Measurements from ENCODE around the gene BCL11B. TPM values are rescaled to one million over a fixed set of nuclear protein-coding genes. Genes with fewer than 3 reads are reported as not detected.

Gene BCL11B
- total RNA-seq, 1 donor from 2014 or later: under 0.01 TPM

DNA sequence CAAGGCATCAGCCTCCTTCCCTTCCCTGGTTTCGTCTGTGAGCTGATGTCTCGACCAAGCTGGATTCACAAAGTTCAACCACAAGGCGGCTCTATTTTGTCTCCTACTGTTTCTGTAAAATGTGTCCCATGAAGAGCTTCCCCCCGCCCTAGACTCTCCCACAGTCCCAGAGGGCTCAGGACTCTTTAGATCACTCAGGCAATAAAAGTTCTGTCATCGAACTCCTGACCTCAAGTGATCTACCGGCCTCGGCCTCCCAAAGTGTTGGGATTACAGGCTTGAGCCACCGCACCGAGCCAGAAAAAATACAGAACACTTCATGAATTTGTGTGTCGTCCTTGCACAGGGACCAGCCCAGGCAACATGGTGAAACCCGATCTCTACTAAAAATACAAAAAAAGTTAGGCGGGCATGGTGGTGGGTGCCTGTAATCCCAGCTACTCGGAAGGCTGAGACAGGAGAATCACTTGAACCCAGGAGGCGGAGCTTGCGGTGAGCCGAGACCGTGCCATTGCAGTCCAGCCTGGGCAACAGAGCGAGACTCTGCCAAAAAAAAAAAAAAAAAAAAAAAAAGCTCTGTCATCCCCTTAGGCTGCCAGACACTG lies 149.4 kb downstream of the BCL11B start:
- no peak for DNase-seq (ENCODE audit: low read depth in 2 of 2)

DNA sequence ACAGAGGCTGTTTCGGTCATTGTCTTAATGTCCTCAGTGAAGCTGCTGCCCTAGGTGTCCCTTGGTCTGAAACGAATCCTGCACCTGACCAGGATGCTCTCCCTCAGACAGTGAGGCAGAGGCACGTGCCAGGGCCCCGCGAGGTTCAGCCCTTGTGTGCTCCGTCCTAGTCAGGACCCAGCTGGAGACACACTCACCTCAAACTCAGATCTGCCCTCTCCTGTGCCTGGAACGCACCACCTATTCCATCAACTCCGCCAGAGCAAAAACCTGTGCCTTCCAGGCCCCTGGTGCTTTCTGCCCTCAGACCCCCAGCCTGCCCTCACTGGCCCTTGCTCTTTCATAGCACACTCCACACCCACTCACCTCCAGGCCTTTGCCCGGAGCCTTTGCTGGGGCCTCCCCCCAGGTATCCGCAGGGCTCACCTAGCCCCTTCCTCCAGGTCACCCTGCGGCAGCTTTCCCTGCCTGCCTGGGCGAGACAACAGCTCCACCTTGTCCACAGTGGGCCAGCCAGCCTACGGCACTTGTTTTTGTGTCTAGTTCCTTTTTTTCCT lies 150.6 kb downstream of the BCL11B start:
- no peak for DNase-seq (ENCODE audit: low read depth in 2 of 2)

DNA sequence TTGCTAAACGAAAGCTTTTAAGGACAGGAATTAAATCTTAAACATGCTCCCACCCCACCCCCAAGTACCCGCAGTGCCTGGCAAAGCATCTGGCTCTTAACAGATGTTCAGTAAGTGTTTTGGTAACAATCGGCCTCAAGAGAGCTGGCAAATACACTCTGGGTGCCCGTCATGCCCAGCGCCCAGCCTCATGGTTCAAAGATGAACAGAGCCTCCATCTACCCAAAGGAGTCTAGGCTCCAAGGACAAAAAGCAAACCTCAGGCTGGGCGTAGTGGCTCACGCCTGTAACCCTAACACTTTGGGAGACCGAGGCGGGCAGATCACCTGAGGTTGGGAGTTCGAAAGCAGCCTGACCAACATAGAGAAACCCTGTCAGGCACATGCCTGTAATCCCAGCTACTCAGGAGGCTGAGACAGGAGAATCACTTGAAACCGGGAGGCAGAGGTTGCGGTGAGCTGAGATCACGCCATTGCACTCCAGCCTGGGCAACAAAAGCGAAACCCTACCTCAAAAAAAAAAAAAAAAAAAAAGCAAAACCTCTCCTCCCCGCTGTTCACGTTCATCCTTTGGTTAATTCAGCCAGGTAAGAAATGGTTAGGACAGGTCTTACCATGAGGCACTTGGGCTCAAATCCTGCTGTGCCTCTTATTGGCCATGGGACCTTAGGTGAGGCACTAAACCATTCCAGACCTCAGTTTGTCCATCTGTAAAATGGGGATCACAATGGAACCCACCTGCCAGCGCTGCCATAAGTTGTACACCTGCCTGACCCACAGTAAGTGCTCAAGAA lies 151.3 kb downstream of the BCL11B start:
- DNase-seq (ENCODE audit: low read depth in 2 of 2): no peak

DNA sequence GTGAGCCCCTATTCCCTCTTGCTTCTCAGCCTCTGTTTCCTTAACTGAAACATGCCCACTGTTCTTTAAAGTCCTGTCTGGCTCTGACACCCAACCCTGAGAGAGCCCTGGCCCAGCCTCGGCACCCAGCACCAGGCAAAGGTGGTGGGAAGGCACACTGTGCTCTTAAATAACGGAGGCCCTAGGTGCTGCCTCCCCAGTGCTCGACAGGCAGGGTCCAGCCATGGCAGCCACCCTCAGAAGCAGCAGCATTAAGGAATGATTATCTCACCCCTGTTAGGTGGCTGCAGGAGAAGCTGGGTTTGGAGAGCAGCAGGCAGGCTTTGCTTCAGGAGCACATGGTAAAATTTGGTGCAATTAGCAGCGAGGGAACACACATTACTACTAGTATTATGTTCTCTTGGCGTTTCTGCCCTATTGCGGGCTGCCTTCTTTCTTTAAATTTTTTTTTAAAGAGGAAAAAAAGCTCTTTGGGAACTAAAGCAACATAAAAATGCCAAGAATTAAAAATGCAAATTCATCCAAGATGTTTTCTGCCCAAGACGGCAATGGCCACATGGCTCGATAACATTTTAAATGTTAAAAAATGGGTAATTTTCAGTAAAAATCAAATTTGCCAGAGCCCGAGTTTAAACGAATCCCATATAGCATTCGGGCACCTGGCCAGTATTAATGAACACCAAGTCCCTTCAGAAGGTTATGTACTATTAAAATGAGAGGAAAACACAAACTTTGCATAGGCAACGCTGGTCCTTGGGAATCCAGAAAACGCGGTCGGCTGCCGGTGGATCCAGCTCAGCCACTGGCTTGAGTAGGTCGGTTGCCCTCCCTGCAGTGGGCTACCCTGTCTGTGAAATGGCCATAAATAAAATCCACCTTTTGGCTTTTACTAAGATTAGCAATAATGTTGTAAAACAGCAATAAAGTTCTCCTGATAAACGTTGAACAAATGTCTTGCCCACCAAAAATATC lies 152.2 kb downstream of the BCL11B start:
- no peak for DNase-seq (ENCODE audit: low read depth in 2 of 2)

Other genes with a start within 250 kb of the BCL11B start
- 43.5 and 47.4 TPM in 2 replicates for gene SETD3, start 208.7 kb upstream of the BCL11B start, total RNA-seq
- gene CCNK, start 209.2 kb upstream of the BCL11B start, total RNA-seq: 19.2 and 24.1 TPM in 2 replicates